Measurements from ENCODE around the gene APCDD1L. TPM values are rescaled to one million over a fixed set of nuclear protein-coding genes. Genes with fewer than 3 reads are reported as not detected.

Gene APCDD1L
- total RNA-seq, 2 experiments from 2014 or later = not detected

GRCh38 chr20:58446264-58446959, 68.8 kb downstream of the APCDD1L start:
- ATAC-seq (ENCODE audit: poor library complexity) = no peak
- Histone ChIP-seq H3K36me3 (ENCODE audit: insufficient read depth, low read length) (peaks cover 50% of the 10 kb centered on the region), H3K4me3 (ENCODE audit: low read length) (no peak overlapping the region), H3K4me1 (ENCODE audit: insufficient read depth, low read length) (no peaks in the 10 kb centered on the region), H3K27ac (ENCODE audit: low read depth in 1 of 2, low read length in 2 of 2) (no peak overlapping the region), H3K27me3 (ENCODE audit: control insufficient read depth in 1 of 2, insufficient read depth in 2 of 2, low read length in 2 of 2) (no peaks in the 10 kb centered on the region), H3K9me3 (ENCODE audit: control insufficient read depth in 1 of 2, insufficient read depth in 1 of 2, low read length in 2 of 2) (no peaks in the 10 kb centered on the region)
- H3K4me3 Mint-ChIP-seq = no peak overlapping the region
- no peaks in the 10 kb centered on the region for H3K27me3 Mint-ChIP-seq
- no peak for TF ChIP-seq CTCF (IDR thresholded peaks at IDR 0.05)
- no peak overlapping the region for H3K27ac Mint-ChIP-seq
- CTCF ChIA-PET = no interaction called here
- no peak for DNase-seq
- H3K4me1 Mint-ChIP-seq (ENCODE audit: low read depth) = no peaks in the 10 kb centered on the region
- H3K9me3 Mint-ChIP-seq = no peaks in the 10 kb centered on the region
- POLR2A ChIA-PET = no interaction called here
- intact Hi-C loops (cut with DNase I, micrococcal nuclease) = loop anchor here in 1 of 2 experiments (10.0 kb wide), 1 partner anchor 52 kb away; no protein-coding TSS in a partner anchor
- H3K36me3 Mint-ChIP-seq (ENCODE audit: low read depth) = peaks cover 95% of the 10 kb centered on the region

GRCh38 chr20:58444746-58445255, 70.4 kb downstream of the APCDD1L start:
- H3K4me1 Mint-ChIP-seq (ENCODE audit: low read depth) = no peaks in the 10 kb centered on the region
- no peak overlapping the region for H3K27ac ChIP-seq (ENCODE audit: low read depth in 1 of 2, low read length in 2 of 2)
- H3K9me3 ChIP-seq (ENCODE audit: control insufficient read depth in 1 of 2, insufficient read depth in 1 of 2, low read length in 2 of 2) = no peaks in the 10 kb centered on the region
- H3K27me3 Mint-ChIP-seq = no peaks in the 10 kb centered on the region
- H3K27me3 ChIP-seq (ENCODE audit: control insufficient read depth in 1 of 2, insufficient read depth in 2 of 2, low read length in 2 of 2) = no peaks in the 10 kb centered on the region
- H3K36me3 ChIP-seq (ENCODE audit: insufficient read depth, low read length) = peaks cover 65% of the 10 kb centered on the region
- no peak for ATAC-seq (ENCODE audit: poor library complexity)
- ChIA-PET CTCF (no interaction called here), POLR2A (no interaction called here)
- H3K9me3 Mint-ChIP-seq = no peaks in the 10 kb centered on the region
- no peak overlapping the region for H3K4me3 ChIP-seq (ENCODE audit: low read length)
- intact Hi-C loops (cut with DNase I, micrococcal nuclease) = loop anchor here in 1 of 2 experiments (10.0 kb wide), 1 partner anchor 50 kb away; no protein-coding TSS in a partner anchor
- no peak for DNase-seq
- peaks cover 95% of the 10 kb centered on the region for H3K36me3 Mint-ChIP-seq (ENCODE audit: low read depth)
- no peak for TF ChIP-seq CTCF (IDR thresholded peaks at IDR 0.05)
- no peaks in the 10 kb centered on the region for H3K4me1 ChIP-seq (ENCODE audit: insufficient read depth, low read length)
- H3K4me3 Mint-ChIP-seq = no peak overlapping the region
- peak overlapping the region; percentile 42 for H3K27ac Mint-ChIP-seq

- H3K4me1 Mint-ChIP-seq (ENCODE audit: low read depth) = peaks cover 8% of the 10 kb centered on the region
- peaks cover 59% of the 10 kb centered on the region for H3K36me3 ChIP-seq (ENCODE audit: insufficient read depth, low read length)
- no peak overlapping the region for H3K4me3 ChIP-seq (ENCODE audit: low read length)
- H3K4me3 Mint-ChIP-seq = no peak overlapping the region
- no peak overlapping the region for H3K27ac Mint-ChIP-seq
- DNase-seq (no peak), ATAC-seq (ENCODE audit: poor library complexity) (no peak)
- no peak for TF ChIP-seq CTCF (IDR thresholded peaks at IDR 0.05)
- no peaks in the 10 kb centered on the region for H3K9me3 Mint-ChIP-seq
- no peaks in the 10 kb centered on the region for H3K27me3 ChIP-seq (ENCODE audit: control insufficient read depth in 1 of 2, insufficient read depth in 2 of 2, low read length in 2 of 2)
- intact Hi-C loops (cut with DNase I, micrococcal nuclease) = loop anchor here in 1 of 2 experiments (10.0 kb wide), 1 partner anchor 47 kb away; no protein-coding TSS in a partner anchor
- no peaks in the 10 kb centered on the region for H3K4me1 ChIP-seq (ENCODE audit: insufficient read depth, low read length)
- no peaks in the 10 kb centered on the region for H3K9me3 ChIP-seq (ENCODE audit: control insufficient read depth in 1 of 2, insufficient read depth in 1 of 2, low read length in 2 of 2)
- CTCF ChIA-PET = interaction anchor here (1.0 kb wide), 1 partner anchor 218 kb away, joined by 3 read pairs; no protein-coding TSS in a partner anchor
- H3K36me3 Mint-ChIP-seq (ENCODE audit: low read depth) = peaks cover 88% of the 10 kb centered on the region
- POLR2A ChIA-PET = no interaction called here
- H3K27ac ChIP-seq (ENCODE audit: low read depth in 1 of 2, low read length in 2 of 2) = no peak overlapping the region
- no peaks in the 10 kb centered on the region for H3K27me3 Mint-ChIP-seq
These were observed 73.5 kb downstream of the APCDD1L start for GRCh38 chr20:58441723-58442122.

All from CD4-positive, alpha-beta T cell (primary cell).